WTC11 (cell line): ENCODE results near the gene DDX28. TPM values are rescaled to one million over a fixed set of nuclear protein-coding genes. Genes with fewer than 3 reads are reported as not detected.
A peak's percentile ranks its signal among the peaks of the same experiment; 100 is the strongest.

Source experiments
- ATAC-seq: fragments of 200-7000 bp; cut with Tn5 transposase; 2 replicates; pipeline ENCODE4 v1.10.0; 2021; ENCODE audit warnings: mild to moderate bottlenecking, moderate library complexity
- CTCF ChIA-PET: fragments of 300-600 bp; sonication (Branson Sonifier 250); formaldehyde crosslinking; loops from one replicate; lab custom pipeline; 2021; ENCODE audit warnings: antibody characterized with exemption; lab: Charles Lee
- POLR2A ChIA-PET: fragments of 350-600 bp; sonication (Branson Sonifier 250); formaldehyde crosslinking; loops from one replicate; lab custom pipeline; 2021; ENCODE audit warnings: antibody characterized with exemption; lab: Charles Lee
- DNase-seq: peaks from one replicate; pipeline ENCODE4 v3.0.0; 2021; ENCODE audit warnings: low spot score
- H3K27ac Mint-ChIP-seq: 2 replicates; pipeline ENCODE4 v1.8.0; 2021; ENCODE audit warnings: mixed read lengths
- H3K27me3 Mint-ChIP-seq: 2 replicates; pipeline ENCODE4 v1.8.0; 2021; ENCODE audit warnings: low read depth, mild to moderate bottlenecking, moderate library complexity, mixed read lengths
- H3K36me3 Mint-ChIP-seq: 2 replicates; pipeline ENCODE4 v1.8.0; 2021; ENCODE audit warnings: mixed read lengths
- H3K4me1 Mint-ChIP-seq: 2 replicates; pipeline ENCODE4 v1.8.0; 2022; ENCODE audit warnings: mixed read lengths
- H3K4me3 Mint-ChIP-seq: 2 replicates; pipeline ENCODE4 v1.8.0; 2021; ENCODE audit warnings: mild to moderate bottlenecking, moderate library complexity, mixed read lengths
- H3K9me3 Mint-ChIP-seq: 2 replicates; pipeline ENCODE4 v1.8.0; 2021; ENCODE audit warnings: mixed read lengths
- AFF4 ChIP-seq: sonication (generic); formaldehyde crosslinking; IDR thresholded peaks from 2 replicates; pipeline ENCODE4 v1.8.1; 2023; ENCODE audit warnings: mild to moderate bottlenecking, missing genetic modification reagents, borderline replicate concordance
- AR ChIP-seq: fragments of 250-450 bp; sonication (Bioruptor Pico); IDR thresholded peaks from 2 replicates; pipeline ENCODE4 v1.9.0; 2021; ENCODE audit warnings: mild to moderate bottlenecking
- ATF2 ChIP-seq: sonication (generic); formaldehyde crosslinking; IDR thresholded peaks from 2 replicates; pipeline ENCODE4 v1.8.1; 2022; ENCODE audit warnings: low read depth, missing genetic modification reagents, borderline replicate concordance
- ATF3 ChIP-seq: sonication (generic); formaldehyde crosslinking; conservative IDR thresholded peaks from 2 replicates; pipeline ENCODE4 v1.8.1; 2022; ENCODE audit warnings: mild to moderate bottlenecking, missing genetic modification reagents
- CDX4 ChIP-seq: fragments of 250-450 bp; sonication (Bioruptor Pico); IDR thresholded peaks from 2 replicates; pipeline ENCODE4 v1.9.0; 2021; ENCODE audit warnings: moderate library complexity, mild to moderate bottlenecking, inconsistent platforms, borderline replicate concordance
- E2F4 ChIP-seq: sonication (generic); formaldehyde crosslinking; IDR thresholded peaks from 2 replicates; pipeline ENCODE4 v1.8.1; 2022; ENCODE audit warnings: low read depth, mild to moderate bottlenecking, moderate library complexity, missing genetic modification reagents, borderline replicate concordance
- ERG ChIP-seq: fragments of 250-450 bp; sonication (Bioruptor Pico); IDR thresholded peaks from 2 replicates; pipeline ENCODE4 v1.8.0; 2021; ENCODE audit warnings: mild to moderate bottlenecking
- FOXP1 ChIP-seq: sonication (generic); formaldehyde crosslinking; IDR thresholded peaks from 2 replicates; pipeline ENCODE4 v1.8.0; 2022; ENCODE audit warnings: missing genetic modification reagents, mild to moderate bottlenecking, moderate library complexity, borderline replicate concordance
- GRHL2 ChIP-seq: fragments of 250-450 bp; sonication (Bioruptor Pico); IDR thresholded peaks from 2 replicates; pipeline ENCODE4 v1.8.0; 2022; ENCODE audit warnings: mild to moderate bottlenecking, moderate library complexity; ENCODE audit not compliant: insufficient replicate concordance, severe bottlenecking
- MLX ChIP-seq: sonication (generic); formaldehyde crosslinking; IDR thresholded peaks from 2 replicates; pipeline ENCODE4 v1.8.1; 2023; ENCODE audit warnings: mild to moderate bottlenecking, missing genetic modification reagents, moderate library complexity
- NFYB ChIP-seq: sonication (generic); formaldehyde crosslinking; conservative IDR thresholded peaks from 2 replicates; pipeline ENCODE4 v1.8.0; 2022; ENCODE audit warnings: low read depth, missing genetic modification reagents
- PRRX2 ChIP-seq: fragments of 250-450 bp; sonication (Bioruptor Pico); IDR thresholded peaks from 2 replicates; pipeline ENCODE4 v1.8.0; 2021; ENCODE audit warnings: mild to moderate bottlenecking
- RELA ChIP-seq: sonication (generic); formaldehyde crosslinking; IDR thresholded peaks from 2 replicates; pipeline ENCODE4 v1.8.1; 2022; ENCODE audit warnings: missing genetic modification reagents, mild to moderate bottlenecking, borderline replicate concordance
- TCF7 ChIP-seq: sonication (generic); formaldehyde crosslinking; IDR thresholded peaks from 2 replicates; pipeline ENCODE4 v1.8.0; 2022; ENCODE audit warnings: mild to moderate bottlenecking, low read depth, missing genetic modification reagents, moderate library complexity
- TEAD4 ChIP-seq: sonication (generic); formaldehyde crosslinking; IDR thresholded peaks from 2 replicates; pipeline ENCODE4 v1.8.0; 2022; ENCODE audit warnings: mild to moderate bottlenecking, missing genetic modification reagents
- USF1 ChIP-seq: sonication (generic); formaldehyde crosslinking; IDR thresholded peaks from 2 replicates; pipeline ENCODE4 v1.8.0; 2022; ENCODE audit warnings: mild to moderate bottlenecking, missing genetic modification reagents
- ZBTB21 ChIP-seq: sonication (generic); formaldehyde crosslinking; IDR thresholded peaks from 2 replicates; pipeline ENCODE4 v1.8.1; 2023; ENCODE audit warnings: mild to moderate bottlenecking, missing genetic modification reagents, borderline replicate concordance
- ZNF121 ChIP-seq: sonication (generic); formaldehyde crosslinking; IDR thresholded peaks from 2 replicates; pipeline ENCODE4 v1.8.0; 2023; ENCODE audit warnings: missing genetic modification reagents
- ZNF219 ChIP-seq: sonication (generic); formaldehyde crosslinking; IDR thresholded peaks from 2 replicates; pipeline ENCODE4 v1.8.0; 2023; ENCODE audit warnings: missing genetic modification reagents, mild to moderate bottlenecking, borderline replicate concordance
- ZNF416 ChIP-seq: fragments of 250-450 bp; sonication (Bioruptor Pico); IDR thresholded peaks from 2 replicates; pipeline ENCODE4 v1.9.0; 2021; ENCODE audit warnings: mild to moderate bottlenecking, inconsistent platforms
- total RNA-seq: library from RNA; stranded (reverse); gene quantifications from 3 replicates; pipeline ENCODE4 v1.2.3, GENCODE V29; 2021

Gene DDX28
- total RNA-seq, 1 experiment from 2014 or later = 15.2 TPM

- TF ChIP-seq AFF4 (CRISPR knock-in tag) = no peak
- no peak for TF ChIP-seq TCF7 (CRISPR knock-in tag)
- no peak for TF ChIP-seq CDX4
- TF ChIP-seq ERG (CRISPR knock-in tag) = no peak
- no peak for TF ChIP-seq AR
- TF ChIP-seq USF1 = no peak
- TF ChIP-seq PRRX2 = no peak
- TF ChIP-seq ZNF121 (CRISPR knock-in tag) = no peak
- no peak for TF ChIP-seq NFYB (CRISPR knock-in tag)
Observed at GRCh38 chr16:67977005-67977404, 46.0 kb downstream of the DDX28 start (continued).

GRCh38 chr16:67976205-67976604 lies 46.8 kb downstream of the DDX28 start:
- peaks cover 8% of the 10 kb centered on the region; the same call in 1 of the 2 replicates for H3K27me3 Mint-ChIP-seq
- H3K9me3 Mint-ChIP-seq = no peaks in the 10 kb centered on the region
- CTCF ChIA-PET = no interaction called here
- no peaks in the 10 kb centered on the region; the same call in 1 of the 2 replicates for H3K4me1 Mint-ChIP-seq
- H3K27ac Mint-ChIP-seq = peak overlapping the region; percentile 8; the same call in 1 of the 2 replicates
- no peaks in the 10 kb centered on the region for H3K36me3 Mint-ChIP-seq
- no peak overlapping the region for H3K4me3 Mint-ChIP-seq
- POLR2A ChIA-PET = interaction anchor here (0.5 kb wide), 1 partner anchor 1376 kb away, joined by 8 read pairs; no protein-coding TSS in a partner anchor
- ATAC-seq (no peak), DNase-seq (no peak)
- TF ChIP-seq TCF7 (CRISPR knock-in tag) = no peak
- TF ChIP-seq ZBTB21 (CRISPR knock-in tag) = no peak
- no peak for TF ChIP-seq USF1
- no peak for TF ChIP-seq FOXP1 (CRISPR knock-in tag)
- no peak for TF ChIP-seq TEAD4 (CRISPR knock-in tag)
- no peak for TF ChIP-seq MLX (CRISPR knock-in tag)
- TF ChIP-seq ATF2 (CRISPR knock-in tag) = no peak
- no peak for TF ChIP-seq ZNF416 (CRISPR knock-in tag)
- TF ChIP-seq E2F4 (CRISPR knock-in tag) = no peak
- no peak for TF ChIP-seq GRHL2 (CRISPR knock-in tag)
- no peak for TF ChIP-seq ATF3 (CRISPR knock-in tag)
- no peak for TF ChIP-seq RELA (CRISPR knock-in tag)
- no peak for TF ChIP-seq CDX4
- no peak for TF ChIP-seq ZNF219 (CRISPR knock-in tag)
